Spleen (tissue), 3 donors: ENCODE results near the gene SPTBN1.

Source experiments
- POLR2A ChIP-seq, 3 donors: fragments of 450-650 bp; IDR thresholded peaks; one replicate each; pipeline ENCODE4 v1.5.1; 2017; ENCODE audit warnings: antibody characterized with exemption in 3 of 3, mild to moderate bottlenecking in 1 of 3
- POLR2AphosphoS5 ChIP-seq, 3 donors: sonication (generic); formaldehyde crosslinking; IDR thresholded peaks; one replicate each; pipeline ENCODE4 v1.5.1; 2017; ENCODE audit warnings: antibody characterized with exemption in 3 of 3

DNA sequence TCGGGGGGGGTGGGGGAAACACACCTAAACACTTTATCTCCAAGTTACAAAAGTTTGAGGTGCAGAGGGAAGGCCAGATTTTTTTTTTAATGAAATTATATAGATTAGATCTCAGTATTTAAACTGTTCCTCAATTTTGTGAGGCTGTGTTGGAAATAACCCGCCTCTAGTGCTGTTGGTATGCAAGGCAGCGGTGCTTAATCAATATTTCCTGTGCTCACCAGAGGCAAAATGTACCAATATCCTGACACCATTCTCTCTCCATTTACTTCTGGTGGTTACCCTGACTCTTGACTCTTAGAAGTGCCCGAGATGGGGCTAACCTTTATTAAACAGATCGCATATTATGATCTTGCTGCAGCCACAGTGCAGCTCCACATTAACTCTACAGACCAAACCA is 212.6 kb downstream of the SPTBN1 start:
- TF ChIP-seq POLR2A (IDR thresholded peaks at IDR 0.05): no peak
- TF ChIP-seq POLR2AphosphoS5 (IDR thresholded peaks at IDR 0.05): no peak
